Left ventricle myocardium inferior (tissue), 1 donor: ENCODE data around the gene SHB. TPM values are rescaled to one million over a fixed set of nuclear protein-coding genes. Genes with fewer than 3 reads are reported as not detected.

Source experiments
- DNase-seq: peaks from one replicate; pipeline ENCODE4 v3.0.0-alpha.2; 2020
- H3K27ac ChIP-seq: fragments of 200-600 bp; replicated peaks from 2 replicates; pipeline ENCODE4 v1.8.0; 2021
- H3K27me3 ChIP-seq: fragments of 200-600 bp; 2 replicates; pipeline ENCODE4 v1.8.0; 2021; ENCODE audit warnings: low read depth
- H3K36me3 ChIP-seq: fragments of 200-600 bp; 2 replicates; pipeline ENCODE4 v1.8.0; 2021
- H3K4me1 ChIP-seq: fragments of 200-600 bp; 2 replicates; pipeline ENCODE4 v1.8.0; 2021
- H3K4me3 ChIP-seq: fragments of 200-600 bp; 2 replicates; pipeline ENCODE4 v1.8.0; 2021; ENCODE audit warnings: mild to moderate bottlenecking, moderate library complexity
- H3K9me3 ChIP-seq: fragments of 200-600 bp; replicated peaks from 2 replicates; pipeline ENCODE4 v1.8.0; 2021
- intact Hi-C: fragments of 100-400 bp; cut with micrococcal nuclease; formaldehyde crosslinking; loops from one replicate; pipeline ENCODE4 v1.11.0; 2022
- total RNA-seq: library from RNA; stranded (reverse); fragmentation: NEBNext Ultra II Directional; extraction: Animal tissue kit (Norgen Biotek cat#: 25700); gene quantifications from one replicate; pipeline ENCODE4 v1.2.1, GENCODE V29; 2021
- TF ChIP-seq, protein P1 (sequence below): fragments of 200-600 bp; IDR thresholded peaks from 2 replicates; pipeline ENCODE4 v1.8.0; 2021; ENCODE audit warnings: antibody characterized with exemption, mild to moderate bottlenecking, borderline replicate concordance
- donor health status: DM: no; HTN: yes; CAD: no; lungs with severe emphysema.

The SHB gene
- total RNA-seq, 1 donor from 2014 or later, result 19.4 TPM

DNA sequence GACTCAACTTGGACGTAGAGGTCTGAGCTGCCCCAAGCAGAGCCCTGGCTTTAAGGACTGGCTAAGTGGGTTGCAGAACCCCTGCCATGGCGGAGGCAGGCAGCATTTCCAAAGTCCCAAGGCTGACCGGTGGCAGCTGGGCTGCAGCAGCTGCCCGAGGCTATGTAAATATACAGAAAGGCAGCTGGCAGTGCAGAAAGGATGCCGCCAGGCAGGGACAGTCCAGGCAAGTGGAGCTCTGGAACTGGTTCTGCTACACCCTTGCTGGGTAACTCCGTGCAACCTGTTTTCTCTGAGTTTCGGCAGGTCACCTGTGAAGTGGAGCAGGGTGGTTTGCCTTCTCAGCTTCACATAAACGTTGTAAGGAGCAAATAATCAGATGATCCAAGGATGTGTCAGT is 46.0 kb downstream of the SHB start:
- no peaks in the 10 kb centered on the region for H3K36me3 ChIP-seq
- peaks cover 100% of the 10 kb centered on the region for H3K4me1 ChIP-seq
- TF ChIP-seq, protein P1, sequence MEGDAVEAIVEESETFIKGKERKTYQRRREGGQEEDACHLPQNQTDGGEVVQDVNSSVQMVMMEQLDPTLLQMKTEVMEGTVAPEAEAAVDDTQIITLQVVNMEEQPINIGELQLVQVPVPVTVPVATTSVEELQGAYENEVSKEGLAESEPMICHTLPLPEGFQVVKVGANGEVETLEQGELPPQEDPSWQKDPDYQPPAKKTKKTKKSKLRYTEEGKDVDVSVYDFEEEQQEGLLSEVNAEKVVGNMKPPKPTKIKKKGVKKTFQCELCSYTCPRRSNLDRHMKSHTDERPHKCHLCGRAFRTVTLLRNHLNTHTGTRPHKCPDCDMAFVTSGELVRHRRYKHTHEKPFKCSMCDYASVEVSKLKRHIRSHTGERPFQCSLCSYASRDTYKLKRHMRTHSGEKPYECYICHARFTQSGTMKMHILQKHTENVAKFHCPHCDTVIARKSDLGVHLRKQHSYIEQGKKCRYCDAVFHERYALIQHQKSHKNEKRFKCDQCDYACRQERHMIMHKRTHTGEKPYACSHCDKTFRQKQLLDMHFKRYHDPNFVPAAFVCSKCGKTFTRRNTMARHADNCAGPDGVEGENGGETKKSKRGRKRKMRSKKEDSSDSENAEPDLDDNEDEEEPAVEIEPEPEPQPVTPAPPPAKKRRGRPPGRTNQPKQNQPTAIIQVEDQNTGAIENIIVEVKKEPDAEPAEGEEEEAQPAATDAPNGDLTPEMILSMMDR, result no peak
- intact Hi-C loops, result no loop called here
- no peaks in the 10 kb centered on the region for H3K9me3 ChIP-seq
- H3K27ac ChIP-seq, result no peak overlapping the region
- H3K4me3 ChIP-seq, result no peak overlapping the region
- DNase-seq, result no peak
- H3K27me3 ChIP-seq, result no peaks in the 10 kb centered on the region

DNA sequence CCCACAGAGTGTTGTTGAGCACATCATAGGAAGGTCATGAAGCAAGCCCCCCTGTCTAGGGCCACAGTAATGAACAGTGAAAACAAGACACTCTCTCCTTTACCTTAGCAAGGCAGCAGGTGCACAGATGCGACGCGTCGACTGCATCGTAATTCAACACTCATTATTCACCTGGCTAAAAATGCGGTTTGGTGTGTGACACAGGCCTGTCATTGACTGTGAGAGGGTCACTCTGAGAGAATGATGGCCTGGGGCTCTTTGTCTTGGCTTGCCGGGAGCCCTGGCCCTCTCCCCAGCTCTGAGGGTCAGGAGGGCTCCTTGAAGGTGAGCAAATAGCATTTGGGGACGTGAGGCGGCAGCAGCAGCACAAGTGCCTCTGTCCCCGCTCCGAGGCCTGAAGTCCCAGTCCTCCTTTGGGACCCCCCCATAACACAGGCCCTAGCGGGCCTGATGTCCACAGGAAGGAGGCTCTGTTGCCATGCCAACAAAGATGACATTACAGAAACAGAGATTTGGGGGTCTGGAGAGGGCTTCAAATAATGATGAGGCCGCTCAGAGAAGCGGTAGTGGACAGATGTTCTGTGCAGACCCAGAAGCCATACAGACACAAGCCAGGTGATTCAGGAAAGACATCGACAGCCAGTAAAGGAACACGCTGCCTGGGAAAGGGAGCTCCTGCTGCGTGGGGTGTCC is 46.7 kb downstream of the SHB start:
- no peaks in the 10 kb centered on the region for H3K27me3 ChIP-seq
- no peak overlapping the region for H3K4me3 ChIP-seq
- H3K9me3 ChIP-seq, result no peaks in the 10 kb centered on the region
- intact Hi-C loops, result no loop called here
- peaks cover 100% of the 10 kb centered on the region for H3K4me1 ChIP-seq
- TF ChIP-seq, protein P1, result no peak
- DNase-seq, result no peak
- no peaks in the 10 kb centered on the region for H3K36me3 ChIP-seq
- no peak overlapping the region for H3K27ac ChIP-seq

GRCh38 chr9:38020151-38021076 is 48.6 kb downstream of the SHB start:
- intact Hi-C loops, result no loop called here
- no peaks in the 10 kb centered on the region for H3K36me3 ChIP-seq
- H3K4me3 ChIP-seq, result no peak overlapping the region
- DNase-seq, result no peak
- no peaks in the 10 kb centered on the region for H3K27me3 ChIP-seq
- H3K4me1 ChIP-seq, result peaks cover 100% of the 10 kb centered on the region
- peak overlapping the region; percentile 74 for H3K27ac ChIP-seq
- H3K9me3 ChIP-seq, result no peaks in the 10 kb centered on the region
- TF ChIP-seq, protein P1, result no peak

GRCh38 chr9:38019731-38020130 is 49.3 kb downstream of the SHB start:
- Histone ChIP-seq H3K4me3 (no peak overlapping the region), H3K4me1 (peaks cover 97% of the 10 kb centered on the region), H3K9me3 (no peaks in the 10 kb centered on the region), H3K27ac (peak overlapping the region; percentile 74), H3K27me3 (no peaks in the 10 kb centered on the region), H3K36me3 (no peaks in the 10 kb centered on the region)
- intact Hi-C loops, result no loop called here
- no peak for DNase-seq
- TF ChIP-seq, protein P1, result no peak

GRCh38 chr9:38018958-38019602 is 49.9 kb downstream of the SHB start:
- Histone ChIP-seq H3K27me3 (no peaks in the 10 kb centered on the region), H3K4me1 (peaks cover 90% of the 10 kb centered on the region), H3K36me3 (peaks cover 4% of the 10 kb centered on the region), H3K27ac (peak overlapping the region; percentile 74), H3K9me3 (no peaks in the 10 kb centered on the region), H3K4me3 (peak overlapping the region; percentile 0)
- intact Hi-C loops, result no loop called here
- DNase-seq, result no peak
- TF ChIP-seq, protein P1, result no peak
